Endothelial cell of umbilical vein (primary cell): ENCODE results near the gene VWA5A. TPM values are rescaled to one million over a fixed set of nuclear protein-coding genes. Genes with fewer than 3 reads are reported as not detected.

Experiments
- BruUV-seq: library from RNA; stranded (reverse); fragments of 400-500 nt; replicated peaks from 2 replicates; lab custom pipeline; 2021; lab: Mats Ljungman, UMichigan
- CTCF ChIA-PET: fragments of 300-600, 350-600 bp; sonication (Branson Sonifier 250); formaldehyde crosslinking; loops from one replicate; lab custom pipeline; 2021; ENCODE audit warnings: antibody characterized with exemption, inconsistent platforms; lab: Charles Lee
- POLR2A ChIA-PET: fragments of 300-600, 350-600 bp; sonication (Branson Sonifier 250); formaldehyde crosslinking; loops from one replicate; lab custom pipeline; 2021; ENCODE audit warnings: antibody characterized with exemption, inconsistent platforms; lab: Charles Lee
- DNase-seq: peaks from one replicate; pipeline ENCODE4 v3.0.0-alpha.2; 2011; ENCODE audit warnings: low read depth, low spot score
- FAIRE-seq: peaks from 2 replicates; lab custom pipeline; 2011; peaks lifted over from hg19 to GRCh38; lab: Jason Lieb, UNC
- H2AFZ ChIP-seq: 2 replicates; pipeline ENCODE4 v1.6.0; 2012; ENCODE audit warnings: low read depth, low read length, control low read depth, inconsistent platforms
- H3K27ac ChIP-seq: 2 replicates; pipeline ENCODE4 v1.5.1; 2011; ENCODE audit warnings: low read depth, mild to moderate bottlenecking, control low read depth, low read length, moderate library complexity; ENCODE audit not compliant: insufficient read depth
- H3K27me3 ChIP-seq, 2 experiments: 2 replicates each; pipeline versions ENCODE4 v1.6.0 to v1.6.1; 2011; ENCODE audit warnings: low read length in 2 of 2, mixed read lengths in 1 of 2; ENCODE audit not compliant: control insufficient read depth in 2 of 2, insufficient read depth in 2 of 2
- H3K36me3 ChIP-seq, 2 experiments: 2 replicates in 1 of 2; 3 replicates in 1 of 2; pipeline ENCODE4 v1.5.1; 2011; ENCODE audit warnings: low read length in 2 of 2, mild to moderate bottlenecking in 1 of 2, moderate library complexity in 1 of 2; ENCODE audit not compliant: control insufficient read depth in 2 of 2, insufficient read depth in 2 of 2; ENCODE audit errors: extremely low read depth in 1 of 2
- H3K4me1 ChIP-seq: 3 replicates; pipeline ENCODE4 v1.5.1; 2011; ENCODE audit warnings: mild to moderate bottlenecking, low read length; ENCODE audit not compliant: control insufficient read depth, insufficient read depth; ENCODE audit errors: extremely low read depth
- H3K4me2 ChIP-seq: 2 replicates; pipeline ENCODE4 v1.6.1; 2011; ENCODE audit warnings: low read length, control low read depth, mixed read lengths; ENCODE audit not compliant: insufficient read depth
- H3K4me3 ChIP-seq, 3 experiments: fragments of 200-600 bp in 1 of 3; sonication (generic), shearing (Covaris generic) in 1 of 3; replicated peaks in 1 of 3; 2 replicates each; pipeline ENCODE4 v1.5.1; 2011 to 2016; ENCODE audit warnings: control low read depth in 3 of 3, low read length in 3 of 3, mild to moderate bottlenecking in 2 of 3, inconsistent platforms in 1 of 3, low read depth in 1 of 3, moderate library complexity in 1 of 3; ENCODE audit not compliant: insufficient read depth in 1 of 3
- H3K79me2 ChIP-seq: 2 replicates; pipeline ENCODE4 v1.6.0; 2012; ENCODE audit warnings: low read length, inconsistent platforms; ENCODE audit not compliant: control insufficient read depth, insufficient read depth
- H3K9ac ChIP-seq: replicated peaks from 2 replicates; pipeline ENCODE3; 2011; ENCODE audit warnings: low read length, control low read depth; ENCODE audit not compliant: insufficient read depth; ENCODE audit errors: extremely low read depth
- H3K9me1 ChIP-seq: replicated peaks from 3 replicates; pipeline ENCODE4 v1.6.0; 2011; ENCODE audit warnings: mild to moderate bottlenecking, low read length; ENCODE audit not compliant: control insufficient read depth, insufficient read depth; ENCODE audit errors: extremely low read depth
- H3K9me3 ChIP-seq: replicated peaks from 2 replicates; pipeline ENCODE4 v1.5.1; 2012; ENCODE audit warnings: low read length, inconsistent platforms; ENCODE audit not compliant: control insufficient read depth, insufficient read depth
- H4K20me1 ChIP-seq: replicated peaks from 2 replicates; pipeline ENCODE3; 2011; ENCODE audit warnings: mild to moderate bottlenecking, low read length; ENCODE audit not compliant: control insufficient read depth, insufficient read depth; ENCODE audit errors: extremely low read depth
- CTCF ChIP-seq, 2 donors: IDR thresholded peaks; 1 replicate in 1 of 2; 2 replicates in 1 of 2; pipeline ENCODE4 v1.5.1; 2011; ENCODE audit warnings: low read length in 2 of 2, mild to moderate bottlenecking in 2 of 2, moderate library complexity in 2 of 2, control low read depth in 1 of 2, inconsistent platforms in 1 of 2, low read depth in 1 of 2; ENCODE audit not compliant: insufficient read depth in 1 of 2; ENCODE audit errors: extremely low read depth in 1 of 2
- EZH2 ChIP-seq: IDR thresholded peaks from 2 replicates; pipeline ENCODE4 v1.6.1; 2012; ENCODE audit warnings: borderline replicate concordance, low read depth, mild to moderate bottlenecking, moderate library complexity, low read length, inconsistent platforms; ENCODE audit not compliant: severe bottlenecking
- FOS ChIP-seq: IDR thresholded peaks from 2 replicates; pipeline ENCODE4 v1.6.1; 2011; ENCODE audit warnings: mild to moderate bottlenecking, low read length, moderate library complexity, borderline replicate concordance; ENCODE audit not compliant: insufficient read depth
- GATA2 ChIP-seq: IDR thresholded peaks from 2 replicates; pipeline ENCODE4 v1.7.0; 2011; ENCODE audit warnings: low read depth, mild to moderate bottlenecking, moderate library complexity, mixed read lengths, low read length; ENCODE audit not compliant: insufficient read length, insufficient read depth
- JUN ChIP-seq: IDR thresholded peaks from 2 replicates; pipeline ENCODE4 v1.6.1; 2011; ENCODE audit warnings: borderline replicate concordance, low read depth; ENCODE audit not compliant: insufficient read length, insufficient read depth
- MAX ChIP-seq: IDR thresholded peaks from 2 replicates; pipeline ENCODE4 v1.6.1; 2011; ENCODE audit not compliant: insufficient read depth, insufficient read length
- MYC ChIP-seq: IDR thresholded peaks from one replicate; pipeline ENCODE4 v1.6.1; 2011; ENCODE audit warnings: mild to moderate bottlenecking, low read depth, low read length
- POLR2A ChIP-seq: IDR thresholded peaks from 2 replicates; pipeline ENCODE4 v1.6.1; 2012; ENCODE audit warnings: low read depth, mild to moderate bottlenecking, control low read depth, low read length
- POLR2AphosphoS5 ChIP-seq: IDR thresholded peaks from 2 replicates; pipeline ENCODE4 v1.6.1; 2012; ENCODE audit warnings: low read depth, mild to moderate bottlenecking, control low read depth, low read length, moderate library complexity; ENCODE audit not compliant: insufficient read depth
- dilution Hi-C: fragments of 300-500 bp; cut with MboI; formaldehyde crosslinking; loops from one replicate; pipeline ENCODE4 v1.15.0; 2019; ENCODE audit warnings: low sequenced_read_pairs; ENCODE audit not compliant: extremely low pct_ligation_motif_present
- intact Hi-C: fragments of 100-400 bp; cut with micrococcal nuclease; formaldehyde crosslinking; loops from one replicate; pipeline ENCODE4 v1.10.0; 2022
- polyA plus RNA-seq, 4 experiments: library from polyadenylated mRNA; depleted of rRNA in 3 of 4; stranded (reverse) in 3 of 4; unstranded in 1 of 4; fragments of >200 nt; gene quantifications; 2 replicates each; pipeline versions ENCODE4 v1.2.1 to v1.2.3, GENCODE V29; 2011 to 2012; ENCODE audit warnings: missing spikeins in 1 of 4
- total RNA-seq: library from RNA; stranded (reverse); gene quantifications from 2 replicates; pipeline ENCODE4 v1.2.3, GENCODE V29; 2021

The VWA5A gene
- total and polyA plus RNA-seq, 2 donors (not counting 3 experiments of a cell fraction or from before 2014, with no cell fraction given) = 9.1 to 14.3 TPM

- dilution Hi-C loops = no loop called here
- CTCF ChIA-PET = interaction anchor here (0.9 to 3.0 kb wide), 8 partner anchors 8 to 78 kb away, joined by 3 to 19 read pairs (median 10); no protein-coding TSS in a partner anchor
Measured at GRCh38 chr11:124115782-124116616, 749 bp downstream of the VWA5A start.

More at GRCh38 chr11:124115782-124116616, 749 bp downstream of the VWA5A start:
- H3K9me1 ChIP-seq = no peaks in the 10 kb centered on the region
- H4K20me1 ChIP-seq = no peaks in the 10 kb centered on the region
- FAIRE-seq (no peak), DNase-seq (no peak)
- no peaks in the 10 kb centered on the region for H3K79me2 ChIP-seq
- peaks cover 19% of the 10 kb centered on the region for H3K4me1 ChIP-seq
- H2AFZ ChIP-seq = peak overlapping the region; percentile 96
- POLR2A ChIA-PET = no interaction called here
- H3K27me3 ChIP-seq = no peaks in the 10 kb centered on the region
- BruUV-seq = TSS peak; percentile 77
- H3K36me3 ChIP-seq = peaks cover 6 to 8% of the 10 kb centered on the region in 2 experiments
- H3K9ac ChIP-seq = peak overlapping the region; percentile 70
- peak overlapping the region; percentile 54 to 94 (median 75) for H3K4me3 ChIP-seq
- H3K27ac ChIP-seq = peak overlapping the region; percentile 32
- intact Hi-C loops = loop anchor here (1.0 to 5.0 kb wide), 4 partner anchors 45 to 160 kb away; no protein-coding TSS in a partner anchor
- peak overlapping the region; percentile 97 for H3K4me2 ChIP-seq
- no peaks in the 10 kb centered on the region for H3K9me3 ChIP-seq
- no peak for TF ChIP-seq CTCF (IDR thresholded peaks at IDR 0.05; ENCODE audit: extremely low read depth in 1 of 2, insufficient read depth in 1 of 2, low read depth in 1 of 2, low read length in 2 of 2)
- TF ChIP-seq FOS = no peak
- TF ChIP-seq GATA2 = no peak
- TF ChIP-seq POLR2AphosphoS5 = no peak
- TF ChIP-seq JUN = no peak
- no peak for TF ChIP-seq POLR2A
- TF ChIP-seq MYC = no peak
- TF ChIP-seq MAX = no peak
- TF ChIP-seq EZH2 = no peak
